T-helper 2 cell treated with Interferon-gamma antibody and Interleukin-4, amounts not matched to agents 5 μg/mL and 100 μg/mL, for 36 hours (primary cell): ENCODE measurements around the gene CPZ.

Experiments used
- DNase-seq: peaks from one replicate; pipeline ENCODE4 v3.0.0; 2021; ENCODE audit warnings: low spot score
- H3K27ac Mint-ChIP-seq: one replicate; pipeline ENCODE4 v1.8.0; 2021; ENCODE audit warnings: mild to moderate bottlenecking, mixed read lengths
- H3K27me3 Mint-ChIP-seq: one replicate; pipeline ENCODE4 v1.8.0; 2021; ENCODE audit warnings: low read depth, mixed read lengths
- H3K36me3 Mint-ChIP-seq: one replicate; pipeline ENCODE4 v1.8.0; 2021; ENCODE audit warnings: low read depth, mixed read lengths
- H3K4me1 Mint-ChIP-seq: one replicate; pipeline ENCODE4 v1.8.0; 2021; ENCODE audit warnings: low read depth, mixed read lengths
- H3K4me3 Mint-ChIP-seq: one replicate; pipeline ENCODE4 v1.8.0; 2022; ENCODE audit warnings: mild to moderate bottlenecking, moderate library complexity, mixed read lengths
- H3K9me3 Mint-ChIP-seq: one replicate; pipeline ENCODE4 v1.8.0; 2021; ENCODE audit warnings: mixed read lengths

The CPZ gene

GRCh38 chr4:8600686-8601085, 8.1 kb downstream of the CPZ start:
- H3K27me3 Mint-ChIP-seq = no peaks in the 10 kb centered on the region
- no peak overlapping the region for H3K27ac Mint-ChIP-seq
- H3K9me3 Mint-ChIP-seq = no peaks in the 10 kb centered on the region
- no peak for DNase-seq
- no peaks in the 10 kb centered on the region for H3K36me3 Mint-ChIP-seq
- peaks cover 3% of the 10 kb centered on the region for H3K4me1 Mint-ChIP-seq
- no peak overlapping the region for H3K4me3 Mint-ChIP-seq

- no peaks in the 10 kb centered on the region for H3K27me3 Mint-ChIP-seq
- no peak for DNase-seq
- no peaks in the 10 kb centered on the region for H3K9me3 Mint-ChIP-seq
- H3K4me1 Mint-ChIP-seq = peaks cover 3% of the 10 kb centered on the region
- H3K36me3 Mint-ChIP-seq = no peaks in the 10 kb centered on the region
- no peak overlapping the region for H3K4me3 Mint-ChIP-seq
- H3K27ac Mint-ChIP-seq = no peak overlapping the region
These were observed 8.5 kb downstream of the CPZ start for GRCh38 chr4:8601086-8601485.

- H3K4me3 Mint-ChIP-seq = no peak overlapping the region
- DNase-seq = no peak
- no peaks in the 10 kb centered on the region for H3K36me3 Mint-ChIP-seq
- H3K27me3 Mint-ChIP-seq = no peaks in the 10 kb centered on the region
- peaks cover 3% of the 10 kb centered on the region for H3K4me1 Mint-ChIP-seq
- no peak overlapping the region for H3K27ac Mint-ChIP-seq
- H3K9me3 Mint-ChIP-seq = no peaks in the 10 kb centered on the region
These were observed 9.0 kb downstream of the CPZ start for GRCh38 chr4:8601556-8601955.

GRCh38 chr4:8602686-8603430, 10.3 kb downstream of the CPZ start:
- no peak for DNase-seq
- Mint-ChIP-seq H3K4me1 (peaks cover 3% of the 10 kb centered on the region), H3K4me3 (no peak overlapping the region), H3K27me3 (no peaks in the 10 kb centered on the region), H3K27ac (no peak overlapping the region), H3K9me3 (no peaks in the 10 kb centered on the region), H3K36me3 (no peaks in the 10 kb centered on the region)

- H3K4me3 Mint-ChIP-seq = no peak overlapping the region
- H3K4me1 Mint-ChIP-seq = no peaks in the 10 kb centered on the region
- DNase-seq = no peak
- no peaks in the 10 kb centered on the region for H3K9me3 Mint-ChIP-seq
- H3K27ac Mint-ChIP-seq = no peak overlapping the region
- no peaks in the 10 kb centered on the region for H3K27me3 Mint-ChIP-seq
- H3K36me3 Mint-ChIP-seq = no peaks in the 10 kb centered on the region
These were observed 11.4 kb downstream of the CPZ start for GRCh38 chr4:8603931-8604330.

- no peak overlapping the region for H3K27ac Mint-ChIP-seq
- DNase-seq = no peak
- no peaks in the 10 kb centered on the region for H3K27me3 Mint-ChIP-seq
- no peaks in the 10 kb centered on the region for H3K36me3 Mint-ChIP-seq
- H3K4me1 Mint-ChIP-seq = no peaks in the 10 kb centered on the region
- H3K9me3 Mint-ChIP-seq = no peaks in the 10 kb centered on the region
- H3K4me3 Mint-ChIP-seq = no peak overlapping the region
These were observed 12.7 kb downstream of the CPZ start for GRCh38 chr4:8605289-8605688.

- Mint-ChIP-seq H3K4me3 (no peak overlapping the region), H3K27ac (no peak overlapping the region), H3K9me3 (no peaks in the 10 kb centered on the region), H3K36me3 (no peaks in the 10 kb centered on the region), H3K4me1 (no peaks in the 10 kb centered on the region), H3K27me3 (no peaks in the 10 kb centered on the region)
- no peak for DNase-seq
These were observed 13.9 kb downstream of the CPZ start for GRCh38 chr4:8606476-8606875.

- no peaks in the 10 kb centered on the region for H3K36me3 Mint-ChIP-seq
- no peak overlapping the region for H3K27ac Mint-ChIP-seq
- no peaks in the 10 kb centered on the region for H3K9me3 Mint-ChIP-seq
- H3K4me1 Mint-ChIP-seq = no peaks in the 10 kb centered on the region
- H3K4me3 Mint-ChIP-seq = no peak overlapping the region
- no peaks in the 10 kb centered on the region for H3K27me3 Mint-ChIP-seq
- no peak for DNase-seq
These were observed 14.4 kb downstream of the CPZ start for GRCh38 chr4:8606966-8607365.

- Mint-ChIP-seq H3K27me3 (no peaks in the 10 kb centered on the region), H3K36me3 (no peaks in the 10 kb centered on the region), H3K4me1 (no peaks in the 10 kb centered on the region), H3K4me3 (no peak overlapping the region), H3K9me3 (no peaks in the 10 kb centered on the region), H3K27ac (no peak overlapping the region)
- peak; percentile 8 for DNase-seq
These were observed 15.3 kb downstream of the CPZ start for GRCh38 chr4:8607603-8608481.

- H3K9me3 Mint-ChIP-seq = no peaks in the 10 kb centered on the region
- no peak overlapping the region for H3K27ac Mint-ChIP-seq
- no peaks in the 10 kb centered on the region for H3K36me3 Mint-ChIP-seq
- DNase-seq = no peak
- H3K4me1 Mint-ChIP-seq = no peaks in the 10 kb centered on the region
- H3K4me3 Mint-ChIP-seq = no peak overlapping the region
- H3K27me3 Mint-ChIP-seq = no peaks in the 10 kb centered on the region
These were observed 16.3 kb downstream of the CPZ start for GRCh38 chr4:8608714-8609391.

- no peaks in the 10 kb centered on the region for H3K36me3 Mint-ChIP-seq
- H3K27ac Mint-ChIP-seq = no peak overlapping the region
- DNase-seq = no peak
- no peaks in the 10 kb centered on the region for H3K27me3 Mint-ChIP-seq
- H3K9me3 Mint-ChIP-seq = no peaks in the 10 kb centered on the region
- no peaks in the 10 kb centered on the region for H3K4me1 Mint-ChIP-seq
- no peak overlapping the region for H3K4me3 Mint-ChIP-seq
These were observed 16.8 kb downstream of the CPZ start for GRCh38 chr4:8609406-8609805.

GRCh38 chr4:8609824-8610350, 17.3 kb downstream of the CPZ start:
- Mint-ChIP-seq H3K9me3 (no peaks in the 10 kb centered on the region), H3K36me3 (no peaks in the 10 kb centered on the region), H3K4me3 (no peak overlapping the region), H3K27me3 (no peaks in the 10 kb centered on the region), H3K4me1 (no peaks in the 10 kb centered on the region), H3K27ac (no peak overlapping the region)
- DNase-seq = no peak

GRCh38 chr4:8610858-8611616, 18.5 kb downstream of the CPZ start:
- Mint-ChIP-seq H3K27me3 (no peaks in the 10 kb centered on the region), H3K36me3 (no peaks in the 10 kb centered on the region), H3K4me3 (no peak overlapping the region), H3K27ac (no peak overlapping the region), H3K4me1 (no peaks in the 10 kb centered on the region), H3K9me3 (no peaks in the 10 kb centered on the region)
- no peak for DNase-seq
